ENCODE data around the gene NTM. TPM values are rescaled to one million over a fixed set of nuclear protein-coding genes. Genes with fewer than 3 reads are reported as not detected.

Gene NTM
- total RNA-seq, 1 donor from 2014 or later, result not detected

DNA sequence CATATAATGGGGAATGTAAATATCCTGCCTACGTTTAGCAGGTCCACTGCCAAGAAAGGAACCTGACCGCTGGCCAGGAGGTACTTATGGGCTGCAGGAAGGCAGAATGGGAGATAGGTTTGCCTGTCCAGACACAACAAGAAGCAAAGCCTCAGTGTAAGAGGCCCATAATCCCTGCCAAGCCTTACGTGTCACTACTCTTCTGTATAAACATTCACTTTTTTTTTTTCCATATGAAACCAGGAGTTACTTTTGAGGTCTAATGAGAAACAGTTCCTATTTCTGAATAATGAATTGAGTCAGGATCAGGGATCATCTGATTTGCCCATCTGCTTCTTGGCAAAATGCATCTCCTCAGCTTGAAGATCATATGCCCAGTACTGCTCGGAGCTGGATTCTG is 230.2 kb downstream of the NTM start:
- DNase-seq (ENCODE audit: low read depth in 2 of 2), result no peak

DNA sequence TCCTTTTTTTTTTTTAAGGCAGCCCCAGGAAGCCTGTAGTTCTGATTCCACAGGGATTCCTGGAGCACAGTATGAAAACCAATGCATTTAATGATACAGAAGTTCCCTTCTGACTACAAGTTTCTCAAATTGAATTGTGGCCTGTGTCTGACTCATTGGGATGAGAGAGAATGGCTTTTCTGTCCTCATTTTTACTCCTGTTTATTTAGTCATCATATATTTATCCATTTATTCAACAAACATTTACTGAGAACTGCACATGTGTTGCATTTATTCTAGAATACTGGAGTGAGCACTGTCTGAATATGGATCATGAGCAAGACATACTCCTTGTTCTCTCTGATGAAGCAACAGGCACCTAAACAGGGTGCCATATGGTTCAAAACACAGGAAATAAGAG is 231.2 kb downstream of the NTM start:
- no peak for DNase-seq (ENCODE audit: low read depth in 2 of 2)

GRCh38 chr11:131602431-131602830 is 232.0 kb downstream of the NTM start:
- DNase-seq (ENCODE audit: low read depth in 2 of 2), result no peak

- DNase-seq (ENCODE audit: low read depth in 2 of 2), result no peak
Measured at GRCh38 chr11:131606811-131607335, 236.5 kb downstream of the NTM start.

DNA sequence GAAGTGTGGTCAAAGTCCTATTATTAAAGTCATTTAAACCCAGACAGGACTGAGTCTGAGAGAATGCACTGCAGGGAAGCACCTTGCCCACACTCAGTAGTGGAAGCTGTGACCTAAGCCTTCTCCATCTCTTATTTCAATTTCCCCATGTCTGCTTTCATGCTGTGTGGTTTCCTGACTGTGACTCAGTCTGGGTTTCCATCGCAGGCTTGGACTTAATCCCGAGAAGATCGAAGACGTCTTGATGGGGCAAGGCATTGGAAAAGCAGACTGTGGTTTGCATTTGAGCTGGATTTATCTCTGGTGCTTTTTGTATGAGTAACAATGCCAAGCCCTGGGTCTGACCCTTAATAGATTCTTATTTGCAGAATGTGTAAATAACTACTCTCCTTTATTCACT is 238.9 kb downstream of the NTM start:
- no peak for DNase-seq (ENCODE audit: low read depth in 2 of 2)

DNA sequence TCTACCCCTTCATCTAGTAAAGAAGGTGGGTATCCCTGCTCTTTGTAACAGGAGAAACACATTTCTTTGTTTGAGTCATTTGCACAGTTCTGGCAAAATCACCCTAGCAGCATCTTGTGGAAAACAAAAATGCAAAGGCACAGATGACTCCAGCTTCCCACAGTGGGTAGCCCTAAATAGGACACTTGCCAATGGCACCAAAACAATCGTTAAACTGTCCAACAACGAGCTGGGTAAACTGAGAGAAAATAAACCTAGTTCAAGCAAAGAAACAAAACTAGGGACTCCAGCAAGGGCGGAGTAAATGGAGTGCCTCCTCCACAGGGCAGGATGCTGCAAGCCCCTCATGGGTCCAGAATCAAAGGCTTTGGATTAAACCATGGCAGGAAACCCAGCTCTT is 239.5 kb downstream of the NTM start:
- DNase-seq (ENCODE audit: low read depth in 2 of 2), result no peak

DNA sequence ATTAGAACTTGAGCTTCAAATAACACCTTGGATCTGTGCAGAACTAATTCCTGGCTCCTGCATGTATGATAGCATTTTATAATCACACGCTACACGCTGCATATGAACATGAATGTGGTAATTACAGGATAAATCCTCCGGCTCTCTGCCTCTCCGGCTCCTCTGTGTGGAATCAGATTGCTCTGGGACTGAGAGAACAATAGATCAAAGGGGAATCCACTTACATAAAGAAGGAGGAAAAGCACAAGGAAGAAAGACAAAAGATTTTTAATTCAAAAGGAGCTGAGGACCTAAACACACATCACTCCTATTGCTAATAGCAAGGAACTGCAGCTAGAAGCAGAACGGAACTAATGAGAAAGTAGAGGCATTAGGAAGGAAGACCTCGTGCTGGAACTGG is 240.9 kb downstream of the NTM start:
- no peak for DNase-seq (ENCODE audit: low read depth in 2 of 2)

DNA sequence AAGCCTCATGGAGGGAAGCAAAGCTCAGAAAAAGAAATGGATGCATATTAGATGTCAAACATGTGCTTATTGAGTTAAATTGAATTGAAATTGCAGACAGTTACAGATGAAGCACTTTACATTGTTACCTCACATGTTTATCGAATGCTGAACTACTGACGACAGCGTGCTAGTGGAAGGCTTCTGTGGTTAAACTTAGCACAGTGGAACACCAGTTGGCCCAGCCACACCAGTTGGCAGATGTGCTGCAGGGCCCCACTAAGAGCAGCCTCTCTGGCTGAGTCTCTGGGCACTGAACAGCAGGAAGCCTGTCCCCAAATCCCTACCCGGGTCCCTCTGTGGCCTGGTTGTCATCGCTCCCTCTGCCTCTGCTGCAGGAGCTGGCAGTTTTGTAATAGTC is 242.1 kb downstream of the NTM start:
- no peak for DNase-seq (ENCODE audit: low read depth in 2 of 2)

DNA sequence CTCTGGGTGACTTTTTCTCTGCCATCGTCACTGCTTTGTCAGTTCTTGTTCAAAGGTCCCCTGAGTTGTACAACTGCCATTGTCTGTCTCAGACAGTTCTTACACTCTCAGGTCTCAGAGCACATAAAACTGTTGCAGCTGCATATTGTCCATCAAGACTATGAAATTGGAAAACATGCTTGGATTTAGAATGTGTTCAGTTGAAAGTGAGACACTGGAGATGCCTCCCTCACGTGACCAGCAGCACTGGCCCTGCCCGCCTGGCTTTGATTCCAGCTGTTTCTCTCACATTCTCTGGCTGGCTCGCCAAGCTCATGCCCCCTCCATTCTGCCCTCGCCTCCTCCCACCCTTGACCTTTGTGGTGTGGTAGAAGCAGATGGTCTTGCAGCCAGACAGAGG is 244.2 kb downstream of the NTM start:
- no peak for DNase-seq (ENCODE audit: low read depth in 2 of 2)

DNA sequence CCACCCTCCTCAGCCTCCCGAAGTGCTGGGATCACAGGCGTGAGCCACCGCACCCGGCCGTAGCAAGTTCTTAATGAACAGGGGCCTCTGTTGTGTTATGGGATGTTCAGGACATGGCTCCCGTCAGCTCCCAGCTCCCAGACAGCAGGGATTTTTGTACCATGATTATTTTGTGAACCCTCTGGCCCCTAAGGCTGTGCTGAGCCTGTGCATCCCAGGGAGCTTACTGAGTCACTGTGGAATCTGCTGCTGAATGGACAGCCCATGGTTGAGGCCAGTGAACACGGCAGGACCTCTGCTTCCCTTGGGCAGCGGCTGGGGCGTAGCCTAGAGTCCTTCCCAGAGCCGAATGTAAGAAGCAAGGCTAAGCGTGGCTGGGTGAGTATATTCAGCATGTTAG is 245.2 kb downstream of the NTM start:
- DNase-seq (ENCODE audit: low read depth in 2 of 2), result no peak

GRCh38 chr11:131616481-131617140 is 246.2 kb downstream of the NTM start:
- no peak for DNase-seq (ENCODE audit: low read depth in 2 of 2)

DNA sequence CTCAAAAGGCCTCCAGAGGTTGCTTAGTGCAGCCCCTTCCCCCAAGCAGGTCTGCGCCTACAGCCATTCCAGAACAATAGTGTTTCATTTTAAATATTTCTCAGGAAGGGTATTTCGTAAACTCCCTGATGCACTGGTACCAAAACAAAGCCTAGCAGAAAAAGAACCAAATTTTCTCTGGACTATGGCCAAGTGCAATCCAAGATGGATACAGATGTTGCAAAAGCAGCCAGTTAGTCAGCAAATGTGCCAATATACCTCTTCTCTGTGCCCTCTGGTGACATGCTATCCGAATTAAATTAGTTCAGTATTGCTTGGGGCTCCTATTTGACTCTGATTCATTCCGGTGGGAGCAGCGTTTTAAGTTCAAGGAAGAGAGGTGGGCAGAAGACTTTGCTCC is 247.8 kb downstream of the NTM start:
- DNase-seq (ENCODE audit: low read depth in 2 of 2), result no peak

DNA sequence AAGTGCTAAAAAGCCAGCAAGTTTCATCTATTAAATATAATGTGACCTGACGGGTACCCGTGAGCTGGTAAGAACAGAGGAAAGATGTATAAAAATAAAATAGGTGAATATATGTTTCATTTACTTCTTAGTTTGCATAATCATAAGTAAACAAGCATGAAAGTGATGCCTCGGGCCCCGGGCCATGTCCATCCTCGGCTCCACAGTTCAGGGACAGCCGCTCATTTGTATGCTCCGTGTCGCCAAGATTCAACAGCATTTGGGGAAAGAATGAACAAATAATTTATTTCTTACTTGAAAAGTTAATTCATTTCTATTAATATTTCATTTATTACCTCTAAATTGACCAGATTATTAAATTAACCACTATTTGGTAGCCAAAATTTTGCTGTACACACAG is 251.8 kb downstream of the NTM start:
- no peak for DNase-seq (ENCODE audit: low read depth in 2 of 2)

GRCh38 chr11:131624531-131624930 is 254.1 kb downstream of the NTM start:
- no peak for DNase-seq (ENCODE audit: low read depth in 2 of 2)

- no peak for DNase-seq (ENCODE audit: low read depth in 2 of 2)
Measured at GRCh38 chr11:131626788-131627187, 256.4 kb downstream of the NTM start.

GRCh38 chr11:131628739-131629138 is 258.3 kb downstream of the NTM start:
- no peak for DNase-seq (ENCODE audit: low read depth in 2 of 2)

DNA sequence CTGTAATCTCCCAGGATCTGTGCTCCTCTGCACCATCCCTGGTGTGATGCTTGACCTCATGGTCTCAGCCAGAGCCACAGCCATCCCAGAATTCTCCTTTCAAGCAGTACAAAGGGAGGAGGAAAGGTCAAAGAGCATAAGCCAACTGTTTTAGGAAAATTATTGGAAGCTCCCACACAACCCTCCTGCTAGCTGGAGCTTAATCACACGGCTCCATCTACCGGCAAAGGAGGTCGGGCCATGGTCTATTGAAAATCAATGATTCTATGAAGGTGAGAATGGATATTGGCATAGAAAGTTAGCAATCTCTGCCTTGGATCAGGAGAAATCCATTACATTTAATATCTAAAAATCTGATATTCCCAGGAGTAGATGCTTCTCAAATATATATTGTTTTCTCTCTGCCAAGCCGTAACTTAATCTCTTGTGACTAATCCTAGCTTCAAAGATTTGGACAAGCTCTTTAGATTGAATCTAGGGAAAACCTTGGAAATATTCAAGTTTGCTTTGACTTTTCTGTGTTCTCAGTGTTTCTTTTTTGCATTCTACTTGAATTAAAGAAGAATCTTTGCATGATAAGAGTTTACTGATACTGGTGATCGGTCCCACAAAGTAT is 259.6 kb downstream of the NTM start:
- no peak for DNase-seq (ENCODE audit: low read depth in 2 of 2)

DNA sequence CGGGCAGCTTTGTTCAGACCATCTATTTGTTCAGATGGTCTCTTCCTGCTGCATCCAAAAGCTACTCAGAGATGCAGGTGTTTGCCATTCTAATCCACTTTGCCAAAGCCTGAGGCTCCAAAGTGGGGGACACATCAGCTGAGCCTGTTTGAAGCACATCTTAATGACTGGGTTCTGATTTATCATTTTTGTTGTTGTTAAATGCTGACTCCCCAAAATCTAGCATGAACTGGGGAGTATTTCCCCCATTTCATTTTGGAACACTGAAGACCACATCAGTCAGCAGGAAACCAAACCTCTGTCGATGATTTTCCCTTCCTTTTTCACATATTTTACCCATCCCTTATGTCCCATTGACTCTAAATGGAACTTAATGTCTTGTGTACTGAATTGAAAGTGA is 262.6 kb downstream of the NTM start:
- no peak for DNase-seq (ENCODE audit: low read depth in 2 of 2)

DNA sequence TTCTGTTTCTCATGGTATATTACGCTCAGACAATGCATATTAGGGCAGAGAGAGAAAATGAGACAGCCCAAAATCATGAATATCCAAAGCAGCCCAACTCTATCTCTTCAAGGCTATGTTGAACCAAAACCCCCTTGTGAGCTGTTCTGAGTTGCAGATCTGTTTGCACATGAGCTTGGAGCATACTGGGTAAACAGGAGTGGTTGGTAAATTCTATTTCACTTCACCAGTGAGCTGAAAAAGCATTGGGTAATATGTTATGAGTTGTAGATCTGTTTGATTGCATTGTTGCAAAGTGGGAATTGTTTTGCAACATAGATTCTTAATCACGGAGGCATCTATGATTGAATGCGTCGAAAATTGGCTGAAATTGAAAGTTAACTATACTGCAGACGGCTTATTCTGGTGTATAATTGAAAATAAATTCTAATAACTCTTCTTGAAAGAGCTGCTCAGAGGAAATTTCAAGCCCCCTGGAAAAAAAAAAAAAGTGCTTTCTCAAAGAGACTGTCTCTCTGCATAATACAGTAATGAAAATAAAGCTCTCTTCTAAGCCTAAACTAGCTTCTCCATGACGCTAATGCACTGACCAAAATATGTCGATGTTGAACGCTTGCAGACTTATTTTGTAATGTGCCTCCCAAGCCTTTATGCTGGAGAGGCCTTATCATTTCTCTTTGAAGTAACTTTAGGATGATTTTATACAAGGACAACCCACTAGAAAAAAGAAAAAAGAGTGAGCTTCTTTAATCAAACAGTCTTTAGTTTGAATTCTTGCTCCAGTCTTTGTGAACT is 263.7 kb downstream of the NTM start:
- no peak for DNase-seq (ENCODE audit: low read depth in 2 of 2)

GRCh38 chr11:131637469-131638175 is 267.2 kb downstream of the NTM start:
- DNase-seq (ENCODE audit: low read depth in 2 of 2), result no peak

DNA sequence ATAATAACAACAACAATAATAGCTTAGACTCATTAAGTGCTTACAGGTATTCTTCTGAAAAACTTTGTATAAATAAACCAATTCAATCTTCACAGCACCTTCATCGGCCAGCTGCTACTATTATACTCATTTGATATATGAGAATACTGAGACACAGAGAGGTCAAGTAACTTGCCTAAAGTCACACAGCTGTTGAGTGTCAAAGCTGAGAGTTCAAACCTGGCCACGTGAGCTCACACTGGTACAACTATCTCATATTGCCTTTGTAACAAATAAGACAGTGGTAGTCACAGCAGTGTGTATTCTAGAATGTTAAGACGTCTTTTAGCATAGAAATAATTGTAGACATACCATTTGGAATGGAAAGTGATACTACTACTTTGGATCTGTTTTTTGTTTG is 268.5 kb downstream of the NTM start:
- no peak for DNase-seq (ENCODE audit: low read depth in 2 of 2)

DNA sequence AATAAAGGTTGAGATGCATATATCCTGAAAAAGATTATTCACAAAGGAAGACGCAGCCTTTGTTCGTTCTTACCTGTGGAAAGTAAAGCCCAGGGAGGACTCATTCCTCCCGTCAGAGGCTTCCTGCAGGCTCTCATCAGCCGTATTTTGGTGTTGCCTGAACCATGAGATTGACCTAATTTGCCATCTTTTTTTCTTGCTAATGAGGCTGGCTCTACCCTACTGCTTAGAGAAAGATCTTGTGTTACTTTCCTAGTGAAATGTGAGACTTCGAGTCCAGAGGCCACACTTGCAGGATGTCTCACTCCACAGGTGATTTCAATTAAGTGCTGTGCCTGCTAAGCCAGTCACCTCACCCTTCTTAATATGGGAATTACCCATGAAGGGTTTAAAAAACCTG is 269.9 kb downstream of the NTM start:
- DNase-seq (ENCODE audit: low read depth in 2 of 2), result no peak

All from lung microvascular endothelial cell (primary cell).